HepG2 (cell line): ENCODE results near the gene ANO9. TPM values are rescaled to one million over a fixed set of nuclear protein-coding genes. Genes with fewer than 3 reads are reported as not detected.

Source experiments
- AHDC1 ChIP-seq: sonication (generic); formaldehyde crosslinking; IDR thresholded peaks from 2 replicates; pipeline ENCODE4 v1.5.1; 2020; ENCODE audit warnings: mild to moderate bottlenecking, missing genetic modification reagents, borderline replicate concordance
- FOXP4 ChIP-seq: sonication (generic); formaldehyde crosslinking; IDR thresholded peaks from 2 replicates; pipeline ENCODE4 v1.4.0; 2020; ENCODE audit warnings: missing genetic modification reagents
- GPN1 ChIP-seq: sonication (generic); formaldehyde crosslinking; IDR thresholded peaks from 2 replicates; pipeline ENCODE4 v1.5.1; 2020; ENCODE audit warnings: missing genetic modification reagents, borderline replicate concordance
- HINFP ChIP-seq: sonication (generic); formaldehyde crosslinking; IDR thresholded peaks from 2 replicates; pipeline ENCODE4 v1.4.0; 2020; ENCODE audit warnings: low read depth, mild to moderate bottlenecking, missing genetic modification reagents
- HIVEP1 ChIP-seq: sonication (generic); formaldehyde crosslinking; IDR thresholded peaks from 2 replicates; pipeline ENCODE4 v1.4.0; 2020; ENCODE audit warnings: mild to moderate bottlenecking, missing genetic modification reagents
- ISX ChIP-seq: sonication (generic); formaldehyde crosslinking; conservative IDR thresholded peaks from 2 replicates; pipeline ENCODE4 v1.5.0; 2020; ENCODE audit warnings: missing genetic modification reagents
- JARID2 ChIP-seq: sonication (generic); formaldehyde crosslinking; IDR thresholded peaks from 2 replicates; pipeline ENCODE4 v1.8.1; 2023; ENCODE audit warnings: missing genetic modification reagents, inconsistent platforms; ENCODE audit not compliant: insufficient replicate concordance
- MED13 ChIP-seq: sonication (generic); formaldehyde crosslinking; IDR thresholded peaks from 2 replicates; pipeline ENCODE4 v1.5.0; 2020; ENCODE audit warnings: missing genetic modification reagents
- PLRG1 ChIP-seq: fragments of 450-650 bp; conservative IDR thresholded peaks from 2 replicates; pipeline ENCODE4 v1.6.1; 2016
- TCF7 ChIP-seq: sonication (generic); IDR thresholded peaks from 2 replicates; pipeline ENCODE4 v1.6.1; 2016; ENCODE audit warnings: antibody characterized with exemption, low read depth
- ZNF33A ChIP-seq: sonication (generic); formaldehyde crosslinking; IDR thresholded peaks from 2 replicates; pipeline ENCODE4 v1.5.1; 2020; ENCODE audit warnings: missing genetic modification reagents, mild to moderate bottlenecking, moderate library complexity, borderline replicate concordance
- ZNF354B ChIP-seq: sonication (generic); formaldehyde crosslinking; IDR thresholded peaks from 2 replicates; pipeline ENCODE4 v1.8.0; 2022; ENCODE audit warnings: mild to moderate bottlenecking, missing genetic modification reagents
- ZNF674 ChIP-seq: sonication (generic); formaldehyde crosslinking; IDR thresholded peaks from 2 replicates; pipeline ENCODE4 v1.5.0; 2020; ENCODE audit warnings: low read depth, mild to moderate bottlenecking, missing genetic modification reagents
- ZNF780A ChIP-seq: sonication (generic); formaldehyde crosslinking; IDR thresholded peaks from 2 replicates; pipeline ENCODE4 v1.8.0; 2022; ENCODE audit warnings: mild to moderate bottlenecking, missing genetic modification reagents, moderate library complexity
- ZNF816 ChIP-seq: sonication (generic); formaldehyde crosslinking; IDR thresholded peaks from 2 replicates; pipeline ENCODE4 v1.8.0; 2022; ENCODE audit warnings: missing genetic modification reagents, mild to moderate bottlenecking, borderline replicate concordance
- ZSCAN5A ChIP-seq: sonication (generic); formaldehyde crosslinking; IDR thresholded peaks from 2 replicates; pipeline ENCODE4 v1.8.0; 2022; ENCODE audit warnings: mild to moderate bottlenecking, missing genetic modification reagents, borderline replicate concordance
- polyA plus RNA-seq, 8 experiments: library from polyadenylated mRNA; depleted of rRNA in 3 of 8; stranded (reverse) in 7 of 8; unstranded in 1 of 8; fragments of >200 nt; fragmentation: Illumina TruSeq in 4 of 8; extraction: Trizol in 4 of 8; gene quantifications; 2 replicates each; pipeline versions ENCODE4 v1.2.1 to v1.2.3, GENCODE V29; 2011 to 2016; ENCODE audit warnings: low read depth in 4 of 8, missing spikeins in 1 of 8, mixed read lengths in 1 of 8; ENCODE audit not compliant: insufficient read depth in 1 of 8
- total RNA-seq, 5 experiments: library from RNA; depleted of rRNA; stranded (reverse); fragments of >200 nt; fragmentation: Illumina TruSeq; extraction: Trizol; gene quantifications; 2 replicates each; pipeline ENCODE4 v1.2.3, GENCODE V29; 2016; ENCODE audit warnings: low read depth in 1 of 5

Gene ANO9
- total and polyA plus RNA-seq, 2 of the 13 experiments (the other 11 are each of a cell fraction or from before 2014, with no cell fraction given): 8.9 to 14.3 TPM

GRCh38 chr11:447923-448731, 6.3 kb upstream of the ANO9 start (continued):
- TF ChIP-seq GPN1 (CRISPR knock-in tag) (no peak), PLRG1 (no peak), ZNF780A (CRISPR knock-in tag) (no peak), JARID2 (no peak), AHDC1 (CRISPR knock-in tag) (no peak), HINFP (CRISPR knock-in tag) (no peak), MED13 (0 out of 2 replicates have a peak, but pooled peaks have one; percentile 16), ISX (CRISPR knock-in tag) (no peak), HIVEP1 (peak; percentile 48; the same call in 1 of the 2 replicates), TCF7 (no peak), ZNF33A (CRISPR knock-in tag) (no peak), ZNF674 (CRISPR knock-in tag) (no peak), FOXP4 (CRISPR knock-in tag) (no peak), ZNF354B (CRISPR knock-in tag) (0 out of 2 replicates have a peak, but pooled peaks have one; percentile 38), ZSCAN5A (no peak; the same call in 1 of the 2 replicates), ZNF816 (CRISPR knock-in tag) (no peak)
